HG03064 (cell line): Measurements from ENCODE around the gene WNT3A.
"Not testable (repeated sequence)": the region's sequence is repeated elsewhere in the genome, so short reads cannot be mapped to it uniquely, and the experiment has no call there.

Experiments
- ATAC-seq: cut with Tn5 transposase; IDR thresholded peaks from one replicate; pipeline ENCODE4 v1.9.1; 2021; ENCODE audit warnings: low read depth; ENCODE audit not compliant: unreplicated experiment

The WNT3A gene

GRCh38 chr1:228010921-228011320, 4.1 kb downstream of the WNT3A start:
- no peak for ATAC-seq

- ATAC-seq, result no peak
Measured at GRCh38 chr1:228011721-228012311, 5.0 kb downstream of the WNT3A start.

- no peak for ATAC-seq
Measured at GRCh38 chr1:228012555-228012954, 5.8 kb downstream of the WNT3A start.

- no peak for ATAC-seq
Measured at GRCh38 chr1:228013131-228013934, 6.5 kb downstream of the WNT3A start.

- no peak for ATAC-seq
Measured at GRCh38 chr1:228013935-228014930, 7.4 kb downstream of the WNT3A start.

- no peak for ATAC-seq
Measured at GRCh38 chr1:228015276-228016180, 8.7 kb downstream of the WNT3A start.

- no peak for ATAC-seq
Measured at GRCh38 chr1:228016181-228016510, 9.3 kb downstream of the WNT3A start.

GRCh38 chr1:228016653-228017355, 10.0 kb downstream of the WNT3A start:
- ATAC-seq, result no peak

GRCh38 chr1:228017356-228018124, 10.7 kb downstream of the WNT3A start:
- ATAC-seq, result no peak

- ATAC-seq, result no peak
Measured at GRCh38 chr1:228018125-228018398, 11.3 kb downstream of the WNT3A start.

- ATAC-seq, result no peak
Measured at GRCh38 chr1:228018961-228019721, 12.3 kb downstream of the WNT3A start.

- ATAC-seq, result not testable (repeated sequence)
Measured at GRCh38 chr1:228019722-228020083, 12.9 kb downstream of the WNT3A start.

- no peak for ATAC-seq
Measured at GRCh38 chr1:228020686-228021354, 14.0 kb downstream of the WNT3A start.

- no peak for ATAC-seq
Measured at GRCh38 chr1:228021355-228022030, 14.7 kb downstream of the WNT3A start.

GRCh38 chr1:228022571-228023293, 15.9 kb downstream of the WNT3A start:
- no peak for ATAC-seq

GRCh38 chr1:228023294-228023639, 16.5 kb downstream of the WNT3A start:
- ATAC-seq, result no peak

- no peak for ATAC-seq
Measured at GRCh38 chr1:228029281-228029680, 22.5 kb downstream of the WNT3A start.
